HCT116 (cell line): ENCODE data around the gene RRP12. TPM values are rescaled to one million over a fixed set of nuclear protein-coding genes. Genes with fewer than 3 reads are reported as not detected.

ENCODE experiments used
- ATAC-seq: fragments of 200-7000 bp; cut with Tn5 transposase; 2 replicates; pipeline ENCODE4 v1.9.1; 2020; ENCODE audit warnings: mild to moderate bottlenecking, moderate library complexity
- BruUV-seq: library from RNA; stranded (reverse); fragments of 400-500 nt; replicated peaks from 2 replicates; lab custom pipeline; 2021; lab: Mats Ljungman, UMichigan
- CTCF ChIA-PET: fragments of 300-600 bp; sonication (Branson Sonifier 250); formaldehyde crosslinking; loops from one replicate; lab custom pipeline; 2021; ENCODE audit warnings: antibody characterized with exemption; lab: Charles Lee
- POLR2A ChIA-PET: fragments of 300-600, 350-600 bp; sonication (Branson Sonifier 250); formaldehyde crosslinking; loops from one replicate; lab custom pipeline; 2021; ENCODE audit warnings: antibody characterized with exemption; lab: Charles Lee
- RAD21 ChIA-PET, 2 experiments: fragments of 300-600 bp; sonication (Branson Sonifier 250); formaldehyde crosslinking; loops; one replicate each; lab custom pipeline; 2023; ENCODE audit warnings: low total read pairs in 2 of 2; ENCODE audit not compliant: uncharacterized antibody in 2 of 2, unreplicated experiment in 2 of 2, low non-redundant PET in 1 of 2; lab: Charles Lee
- DNase-seq: peaks from one replicate; pipeline ENCODE4 v3.0.0-alpha.2; 2010; ENCODE audit warnings: low read depth, low spot score
- H2AFZ ChIP-seq: fragments of 200-600 bp; shearing (Covaris generic), sonication (generic); 2 replicates; pipeline ENCODE4 v1.6.1; 2017; ENCODE audit warnings: low read depth, mixed run types, mixed read lengths, antibody characterized with exemption, low read length; ENCODE audit not compliant: poor library complexity, severe bottlenecking
- H3K27ac ChIP-seq: 2 replicates; pipeline ENCODE4 v1.5.1; 2012; ENCODE audit warnings: low read depth, low read length
- H3K27me3 ChIP-seq: fragments of 200-600 bp; sonication (generic); 2 replicates; pipeline ENCODE4 v1.6.1; 2016; ENCODE audit warnings: mixed run types, low read length, mixed read lengths; ENCODE audit not compliant: insufficient read depth
- H3K36me3 ChIP-seq, 2 experiments: fragments of 200-500 bp in 1 of 2; fragments of 200-600 bp in 1 of 2; sonication (Bioruptor generic) in 1 of 2; sonication (generic) in 1 of 2; 2 replicates each; pipeline versions ENCODE4 v1.5.1 to v1.6.1; 2014 to 2016; ENCODE audit warnings: low read length in 2 of 2, inconsistent platforms in 1 of 2, mixed read lengths in 1 of 2, mixed run types in 1 of 2; ENCODE audit not compliant: insufficient read depth in 2 of 2, control insufficient read depth in 1 of 2
- H3K4me1 ChIP-seq, 2 experiments: fragments of 200-600 bp in 1 of 2; sonication (generic) in 1 of 2; 2 replicates each; pipeline versions ENCODE4 v1.5.1 to v1.6.1; 2012 to 2017; ENCODE audit warnings: low read length in 2 of 2, inconsistent platforms in 1 of 2, mild to moderate bottlenecking in 1 of 2, mixed read lengths in 1 of 2, mixed run types in 1 of 2, moderate library complexity in 1 of 2; ENCODE audit not compliant: insufficient read depth in 2 of 2, control insufficient read depth in 1 of 2
- H3K4me2 ChIP-seq: fragments of 200-600 bp; sonication (generic); 2 replicates; pipeline ENCODE4 v1.6.1; 2017; ENCODE audit warnings: mixed run types, low read length, mixed read lengths
- H3K4me3 ChIP-seq, 2 experiments: fragments of 200-600 bp in 1 of 2; sonication (generic) in 1 of 2; replicated peaks in 1 of 2; 2 replicates each; pipeline ENCODE4 v1.5.1; 2011 to 2016; ENCODE audit warnings: low read length in 2 of 2, control low read depth in 1 of 2, low read depth in 1 of 2, mild to moderate bottlenecking in 1 of 2, mixed read lengths in 1 of 2, mixed run types in 1 of 2
- H3K79me2 ChIP-seq: fragments of 200-600 bp; sonication (generic); 2 replicates; pipeline ENCODE4 v1.6.1; 2017; ENCODE audit warnings: mild to moderate bottlenecking, mixed run types, low read length, moderate library complexity, mixed read lengths; ENCODE audit not compliant: insufficient read depth
- H3K9ac ChIP-seq: fragments of 200-600 bp; sonication (generic); 2 replicates; pipeline ENCODE4 v1.6.1; 2016; ENCODE audit warnings: low read length, mixed read lengths
- H3K9me2 ChIP-seq: fragments of 200-600 bp; sonication (generic), shearing (Covaris generic); 2 replicates; pipeline ENCODE4 v1.6.1; 2017; ENCODE audit warnings: mixed run types, mild to moderate bottlenecking, moderate library complexity; ENCODE audit not compliant: insufficient read depth
- H3K9me3 ChIP-seq, 2 experiments: fragments of 200-500 bp in 1 of 2; fragments of 200-600 bp in 1 of 2; sonication (Bioruptor generic) in 1 of 2; sonication (generic) in 1 of 2; 2 replicates each; pipeline ENCODE4 v1.6.1; 2014 to 2017; ENCODE audit warnings: low read length in 2 of 2, mixed read lengths in 2 of 2, inconsistent platforms in 1 of 2, low read depth in 1 of 2, mild to moderate bottlenecking in 1 of 2, mixed run types in 1 of 2, moderate library complexity in 1 of 2; ENCODE audit not compliant: control insufficient read depth in 1 of 2, insufficient read depth in 1 of 2
- H4K20me1 ChIP-seq: fragments of 200-600 bp; sonication (generic), shearing (Covaris generic); 2 replicates; pipeline ENCODE4 v1.6.1; 2017; ENCODE audit warnings: mixed run types, mild to moderate bottlenecking, moderate library complexity; ENCODE audit not compliant: insufficient read depth
- CBX3 ChIP-seq: IDR thresholded peaks from 2 replicates; pipeline ENCODE4 v1.6.1; 2012; ENCODE audit warnings: low read depth
- CTCF ChIP-seq, 3 experiments: fragments of 200-600 bp in 1 of 3; sonication (generic) in 1 of 3; IDR thresholded peaks in 2 of 3; conservative IDR thresholded peaks in 1 of 3; 2 replicates each; pipeline ENCODE4 v1.5.1; 2012 to 2017; ENCODE audit warnings: low read depth in 2 of 3, low read length in 2 of 3, antibody characterized with exemption in 1 of 3, borderline replicate concordance in 1 of 3, control low read depth in 1 of 3, mild to moderate bottlenecking in 1 of 3, mixed read lengths in 1 of 3, mixed run types in 1 of 3, moderate library complexity in 1 of 3; ENCODE audit not compliant: insufficient read depth in 1 of 3
- ELF1 ChIP-seq: IDR thresholded peaks from 2 replicates; pipeline ENCODE4 v1.6.1; 2012; ENCODE audit warnings: low read depth, borderline replicate concordance
- EZH2phosphoT487 ChIP-seq: fragments of 200-600 bp; IDR thresholded peaks from 2 replicates; pipeline ENCODE4 v1.6.1; 2018; ENCODE audit warnings: antibody characterized with exemption, borderline replicate concordance
- FOSL1 ChIP-seq: IDR thresholded peaks from 2 replicates; pipeline ENCODE4 v1.6.1; 2012; ENCODE audit warnings: low read depth
- JUND ChIP-seq: IDR thresholded peaks from 2 replicates; pipeline ENCODE4 v1.6.1; 2012
- POLR2A ChIP-seq: IDR thresholded peaks from 2 replicates; pipeline ENCODE4 v1.7.0; 2011; ENCODE audit warnings: borderline replicate concordance; ENCODE audit not compliant: insufficient read depth, insufficient read length; ENCODE audit errors: extremely low read depth
- POLR2AphosphoS5 ChIP-seq: IDR thresholded peaks from 2 replicates; pipeline ENCODE4 v1.6.1; 2011; ENCODE audit warnings: mild to moderate bottlenecking, low read depth, low read length, moderate library complexity
- RAD21 ChIP-seq: IDR thresholded peaks from 2 replicates; pipeline ENCODE4 v1.6.1; 2012; ENCODE audit warnings: low read depth, mild to moderate bottlenecking
- SP1 ChIP-seq: IDR thresholded peaks from 2 replicates; pipeline ENCODE4 v1.6.1; 2012; ENCODE audit warnings: low read depth
- SRF ChIP-seq: IDR thresholded peaks from 2 replicates; pipeline ENCODE4 v1.6.1; 2012; ENCODE audit warnings: low read depth
- TCF7L2 ChIP-seq: IDR thresholded peaks from 2 replicates; pipeline ENCODE4 v1.7.0; 2011; ENCODE audit warnings: borderline replicate concordance, inconsistent platforms; ENCODE audit not compliant: insufficient read depth, insufficient read length; ENCODE audit errors: extremely low read depth
- YY1 ChIP-seq: IDR thresholded peaks from 2 replicates; pipeline ENCODE4 v1.6.1; 2011; ENCODE audit warnings: low read length, low read depth, moderate library complexity, mild to moderate bottlenecking; ENCODE audit not compliant: insufficient replicate concordance; ENCODE audit errors: extremely low read depth
- ZBTB33 ChIP-seq: IDR thresholded peaks from 2 replicates; pipeline ENCODE4 v1.6.1; 2011; ENCODE audit warnings: mild to moderate bottlenecking, low read length, moderate library complexity; ENCODE audit not compliant: insufficient replicate concordance; ENCODE audit errors: extremely low read depth
- ZFX ChIP-seq: fragments of 450-650 bp; IDR thresholded peaks from 2 replicates; pipeline ENCODE4 v1.6.1; 2017
- ZNF274 ChIP-seq: fragments of 200-500 bp; sonication (Bioruptor generic); IDR thresholded peaks from 2 replicates; pipeline ENCODE4 v1.6.1; 2014; ENCODE audit warnings: mild to moderate bottlenecking, low read depth, low read length, inconsistent platforms
- intact Hi-C: fragments of 100-400 bp; cut with micrococcal nuclease; formaldehyde crosslinking; loops from 2 replicates; pipeline ENCODE4 v1.10.0; 2022
- total RNA-seq: library from RNA; stranded (reverse); gene quantifications from one replicate; pipeline ENCODE4 v1.2.1, GENCODE V29; 2021; ENCODE audit not compliant: unreplicated experiment

RRP12 gene
- total RNA-seq, 1 experiment from 2014 or later, result 67.0 TPM

- ATAC-seq, result no peak
- Histone ChIP-seq H3K9me3 (no peaks in the 10 kb centered on the region), H3K9ac (no peak overlapping the region), H4K20me1 (no peaks in the 10 kb centered on the region), H3K79me2 (peaks cover 6% of the 10 kb centered on the region; the same call in 1 of the 2 replicates), H3K27me3 (no peaks in the 10 kb centered on the region), H2AFZ (no peak overlapping the region), H3K4me3 (no peak overlapping the region), H3K36me3 (peaks cover 22 to 40% of the 10 kb centered on the region in 2 experiments), H3K9me2 (no peaks in the 10 kb centered on the region), H3K27ac (no peak overlapping the region), H3K4me1 (no peaks in the 10 kb centered on the region), H3K4me2 (no peak overlapping the region)
- ChIA-PET CTCF (interaction anchor here (1.2 kb wide), 1 partner anchor 13 kb away, joined by 4 read pairs; the partner anchor contains the start of gene RRP12), RAD21 (no interaction called here), POLR2A (no interaction called here)
- DNase-seq, result no peak
- intact Hi-C loops, result no loop called here
- TF ChIP-seq JUND (no peak), SRF (no peak), ZBTB33 (no peak), POLR2A (no peak), ELF1 (no peak), CTCF (IDR thresholded peaks at IDR 0.05 in 2 of 3, conservative IDR thresholded peaks at IDR 0.05 in 1 of 3; ENCODE audit: borderline replicate concordance in 1 of 3, insufficient read depth in 1 of 3, low read depth in 2 of 3, low read length in 2 of 3) (no peak), CBX3 (no peak), YY1 (no peak), SP1 (no peak), ZNF274 (no peak), EZH2phosphoT487 (no peak), FOSL1 (no peak), TCF7L2 (no peak), POLR2AphosphoS5 (no peak), RAD21 (no peak), ZFX (no peak)
- BruUV-seq, result no TSS peak
Observed at GRCh38 chr10:97388152-97388551, 13.0 kb downstream of the RRP12 start.
